A549 (cell line): Measurements from ENCODE around the gene ESRRB. TPM values are rescaled to one million over a fixed set of nuclear protein-coding genes. Genes with fewer than 3 reads are reported as not detected.
A peak's percentile ranks its signal among the peaks of the same experiment; 100 is the strongest.

Experiments
- ATAC-seq, 2 experiments: fragments of 200-7000 bp in 1 of 2; fragments of >200 bp in 1 of 2; cut with Nextera tagmentation in 1 of 2; cut with Tn5 transposase in 1 of 2; 3 replicates each; pipeline versions ENCODE4 v1.8.0 to v1.9.1; 2018 to 2020; ENCODE audit warnings: mild to moderate bottlenecking in 1 of 2, moderate library complexity in 1 of 2
- CTCF ChIA-PET: fragments of 300-600 bp; sonication (Branson Sonifier 250); formaldehyde crosslinking; extraction: SDS; loops from one replicate; lab custom pipeline; 2021; ENCODE audit warnings: antibody characterized with exemption, inconsistent platforms; lab: Yijun Ruan, JAX
- POLR2A ChIA-PET: fragments of 350-600 bp; formaldehyde crosslinking; extraction: SDS; loops from one replicate; lab custom pipeline; 2021; ENCODE audit warnings: antibody characterized with exemption, inconsistent platforms; lab: Yijun Ruan, JAX
- DNase-seq, 2 experiments: peaks; one replicate each; pipeline versions ENCODE4 v3.0.0 to v3.0.0-alpha.2; 2011 to 2016; ENCODE audit warnings: low read depth in 1 of 2, low spot score in 1 of 2
- FAIRE-seq: peaks from 2 replicates; lab custom pipeline; 2011; peaks lifted over from hg19 to GRCh38; lab: Jason Lieb, UNC
- H3K27ac ChIP-seq, 2 experiments: fragments of >200 bp; sonication (Bioruptor Twin); formaldehyde crosslinking; 3 replicates each; pipeline ENCODE4 v1.5.1; 2016 to 2017
- H3K4me1 ChIP-seq: fragments of >200 bp; sonication (Bioruptor Twin); formaldehyde crosslinking; 3 replicates; pipeline ENCODE4 v1.6.1; 2016
- H3K4me2 ChIP-seq: fragments of >200 bp; sonication (Bioruptor Twin); formaldehyde crosslinking; 3 replicates; pipeline ENCODE4 v1.6.1; 2016
- H3K4me3 ChIP-seq: fragments of >200 bp; sonication (Bioruptor Twin); formaldehyde crosslinking; 3 replicates; pipeline ENCODE4 v1.5.1; 2016
- H3K9me3 ChIP-seq: fragments of >200 bp; sonication (Bioruptor Twin); formaldehyde crosslinking; 3 replicates; pipeline ENCODE4 v1.6.1; 2016
- ATOH8 ChIP-seq: fragments of 250-450 bp; sonication (Bioruptor Pico); IDR thresholded peaks from 2 replicates; pipeline ENCODE4 v1.5.0; 2020; ENCODE audit warnings: low read depth, mild to moderate bottlenecking, moderate library complexity
- BHLHE40 ChIP-seq: IDR thresholded peaks from 2 replicates; pipeline ENCODE4 v1.6.1; 2012; ENCODE audit warnings: low read depth, low read length, inconsistent platforms
- CHD2 ChIP-seq: fragments of 150-350 bp; IDR thresholded peaks from 2 replicates; pipeline ENCODE4 v1.6.1; 2014; ENCODE audit warnings: low read length; ENCODE audit not compliant: partially characterized antibody
- CTCF ChIP-seq: fragments of >200 bp; sonication (Bioruptor Twin); formaldehyde crosslinking; IDR thresholded peaks from 3 replicates; pipeline ENCODE4 v1.5.1; 2016
- E2F6 ChIP-seq: IDR thresholded peaks from 2 replicates; pipeline ENCODE4 v1.6.1; 2012; ENCODE audit warnings: low read depth, borderline replicate concordance
- HES2 ChIP-seq: fragments of >200 bp; sonication (Bioruptor Twin); formaldehyde crosslinking; IDR thresholded peaks from 2 replicates; pipeline ENCODE4 v1.6.1; 2016
- HOXB5 ChIP-seq: fragments of 250-450 bp; sonication (Bioruptor Pico); IDR thresholded peaks from 2 replicates; pipeline ENCODE4 v1.5.0; 2020; ENCODE audit warnings: mild to moderate bottlenecking, moderate library complexity
- KDM1A ChIP-seq: fragments of 200-600 bp; sonication (generic); IDR thresholded peaks from 2 replicates; pipeline ENCODE4 v1.6.1; 2016; ENCODE audit warnings: low read depth, mild to moderate bottlenecking
- KDM5A ChIP-seq: fragments of 200-600 bp; sonication (generic); IDR thresholded peaks from 2 replicates; pipeline ENCODE4 v1.6.1; 2016; ENCODE audit warnings: antibody characterized with exemption, mild to moderate bottlenecking
- MAZ ChIP-seq: fragments of 150-350 bp; IDR thresholded peaks from 2 replicates; pipeline ENCODE4 v1.6.1; 2014; ENCODE audit warnings: antibody characterized with exemption, low read depth, low read length, borderline replicate concordance
- NFE2L2 ChIP-seq: fragments of 150-350 bp; conservative IDR thresholded peaks from 2 replicates; pipeline ENCODE4 v1.6.1; 2014; ENCODE audit warnings: low read length
- NPAS2 ChIP-seq: fragments of 250-450 bp; sonication (Bioruptor Pico); IDR thresholded peaks from 2 replicates; pipeline ENCODE4 v1.8.0; 2022; ENCODE audit warnings: mild to moderate bottlenecking, moderate library complexity, borderline replicate concordance
- PHF8 ChIP-seq: fragments of 200-600 bp; sonication (generic); IDR thresholded peaks from 2 replicates; pipeline ENCODE4 v1.6.1; 2016; ENCODE audit warnings: low read depth, mild to moderate bottlenecking, antibody characterized with exemption, moderate library complexity, borderline replicate concordance
- RAD21 ChIP-seq, 2 experiments: fragments of >200 bp in 1 of 2; sonication (Bioruptor Twin) in 1 of 2; formaldehyde crosslinking in 1 of 2; IDR thresholded peaks in 1 of 2; conservative IDR thresholded peaks in 1 of 2; 2 replicates in 1 of 2; 3 replicates in 1 of 2; pipeline ENCODE4 v1.6.1; 2012 to 2018; ENCODE audit warnings: inconsistent platforms in 1 of 2
- RARB ChIP-seq: fragments of 250-450 bp; sonication (Bioruptor Pico); IDR thresholded peaks from 2 replicates; pipeline ENCODE4 v1.8.0; 2021; ENCODE audit warnings: mild to moderate bottlenecking, moderate library complexity
- RCOR1 ChIP-seq: fragments of 150-350 bp; IDR thresholded peaks from 2 replicates; pipeline ENCODE4 v1.6.1; 2014; ENCODE audit warnings: antibody characterized with exemption, low read length, low read depth
- RNF2 ChIP-seq: fragments of 200-600 bp; sonication (generic); IDR thresholded peaks from 2 replicates; pipeline ENCODE4 v1.6.1; 2016; ENCODE audit warnings: low read depth, mild to moderate bottlenecking, antibody characterized with exemption, moderate library complexity, borderline replicate concordance
- TFCP2L1 ChIP-seq: fragments of 250-450 bp; sonication (Bioruptor Pico); IDR thresholded peaks from 2 replicates; pipeline ENCODE4 v1.5.0; 2021; ENCODE audit warnings: mild to moderate bottlenecking
- TP53 ChIP-seq: fragments of 250-450 bp; sonication (Bioruptor Pico); IDR thresholded peaks from 2 replicates; pipeline ENCODE4 v1.5.0; 2021; ENCODE audit warnings: mild to moderate bottlenecking, moderate library complexity
- ZFP36 ChIP-seq: fragments of 450-650 bp; IDR thresholded peaks from 2 replicates; pipeline ENCODE4 v1.6.1; 2014; ENCODE audit warnings: borderline replicate concordance; ENCODE audit not compliant: partially characterized antibody
- whole genome bisulfite sequencing: methylation state at CpG from one replicate; pipeline ENCODE4 v1.1.6; 2017; ENCODE audit errors: missing lambda C conversion rate; 5-methylcytosine and 5-hydroxymethylcytosine counted together
- polyA plus RNA-seq, 4 experiments: library from polyadenylated mRNA; depleted of rRNA in 3 of 4; stranded (reverse); fragments of >200 nt; fragmentation: RNase III in 1 of 4; extraction: RNeasy Plus Mini Kit Qiagen cat#74134 plus additional on column Dnase treatment in 1 of 4; gene quantifications; 2 replicates in 3 of 4; 3 replicates in 1 of 4; pipeline ENCODE4 v1.2.3, GENCODE V29; 2011 to 2017

The ESRRB gene
- polyA plus RNA-seq, 2 of the 4 experiments (the other 2 are of a cell fraction): 0.15 to 0.19 TPM

- CTCF ChIA-PET: interaction anchor here (0.6 to 1.3 kb wide), 2 partner anchors 446 to 715 kb away, joined by 3 read pairs; no protein-coding TSS in a partner anchor
- no peak for ATAC-seq
Observed at GRCh38 chr14:76496595-76496994, 120.7 kb downstream of the ESRRB start.

GRCh38 chr14:76497550-76498462 is 121.9 kb downstream of the ESRRB start:
- no peak for FAIRE-seq
- H3K4me3 ChIP-seq: no peak overlapping the region
- no peaks in the 10 kb centered on the region for H3K9me3 ChIP-seq
- ChIA-PET CTCF (interaction anchor here (0.7 kb wide), 1 partner anchor 145 kb away, joined by 3 read pairs; no protein-coding TSS in a partner anchor), POLR2A (no interaction called here)
- H3K27ac ChIP-seq: no peak overlapping the region
- DNase-seq: peak in 1 of 2 experiments; percentile 20
- no peak for TF ChIP-seq RNF2
- TF ChIP-seq PHF8: no peak
- no peak for TF ChIP-seq HES2
- no peak for TF ChIP-seq CHD2
- no peak for TF ChIP-seq MAZ
- no peak for TF ChIP-seq TFCP2L1 (CRISPR knock-in tag)
- no peak for TF ChIP-seq HOXB5 (CRISPR knock-in tag)
- no peak for TF ChIP-seq NPAS2 (CRISPR knock-in tag)
- no peak for TF ChIP-seq BHLHE40
- no peak for TF ChIP-seq RARB
- 0 out of 3 replicates have a peak, but pooled peaks have one; percentile 10 for TF ChIP-seq CTCF
- TF ChIP-seq NFE2L2: no peak
- TF ChIP-seq ZFP36: peak; percentile 72
- TF ChIP-seq RAD21 (conservative IDR thresholded peaks at IDR 0.05 in 1 of 2, IDR thresholded peaks at IDR 0.05 in 1 of 2): peak in 1 of 2 experiments; percentile 44; a peak in 3 of 5 replicates
- TF ChIP-seq RCOR1: no peak
- TF ChIP-seq ATOH8: no peak
- H3K4me2 ChIP-seq: no peak overlapping the region
- peak in 1 of 2 experiments; percentile 70; a peak in 2 of 6 replicates for ATAC-seq
- WGBS: 66% methylated on average over 17 of the region's 19 CpGs
- H3K4me1 ChIP-seq: no peaks in the 10 kb centered on the region

More at GRCh38 chr14:76496595-76496994, 120.7 kb downstream of the ESRRB start:
- 72% methylated on average over 3 of the region's 6 CpGs for WGBS
- FAIRE-seq: no peak
- Histone ChIP-seq H3K4me2 (no peak overlapping the region), H3K4me1 (no peaks in the 10 kb centered on the region), H3K27ac (no peak overlapping the region), H3K4me3 (no peak overlapping the region), H3K9me3 (no peaks in the 10 kb centered on the region)
- POLR2A ChIA-PET: no interaction called here
- no peak for DNase-seq
- TF ChIP-seq E2F6: no peak
- TF ChIP-seq KDM1A: no peak
- TF ChIP-seq TP53 (CRISPR knock-in tag): no peak
- no peak for TF ChIP-seq HOXB5 (CRISPR knock-in tag)
- TF ChIP-seq KDM5A: no peak
